ENCODE results near the gene VWF.
"Not testable (repeated sequence)": the region's sequence is repeated elsewhere in the genome, so short reads cannot be mapped to it uniquely, and the experiment has no call there.

DNA sequence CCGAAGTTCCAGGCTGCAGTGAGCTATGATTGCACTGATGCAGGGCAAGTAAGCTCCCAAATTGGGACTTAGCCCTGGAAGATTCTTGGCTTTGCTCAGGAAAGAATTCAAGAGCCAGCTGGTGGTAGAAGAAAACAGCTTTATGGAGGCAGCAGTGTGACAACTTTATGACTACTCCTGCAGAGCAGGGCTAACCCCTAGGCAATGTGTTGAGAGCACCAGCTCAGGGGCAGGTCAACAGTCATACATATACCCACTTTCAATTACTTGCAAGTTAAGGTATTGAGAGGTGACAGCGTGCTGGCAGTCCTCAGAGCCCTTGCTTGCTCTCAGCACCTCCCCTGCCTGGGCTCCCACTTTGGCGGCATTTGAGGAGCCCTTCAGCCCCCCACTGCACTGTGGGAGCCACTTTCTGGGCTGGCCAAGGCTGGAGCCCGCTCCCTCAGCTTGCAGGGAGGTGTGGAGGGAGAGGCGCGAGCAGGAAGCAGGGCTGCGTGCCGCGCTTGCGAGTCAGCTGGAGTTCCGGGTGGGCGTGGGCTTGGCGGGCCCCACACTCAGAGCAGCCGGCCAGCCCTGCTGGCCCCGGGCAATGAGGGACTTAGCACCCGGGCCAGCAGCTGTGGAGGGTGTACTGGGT is 17.4 kb upstream of the VWF start:
- not testable (repeated sequence) for TF ChIP-seq EZH2 (IDR thresholded peaks at IDR 0.05; ENCODE audit: low read length)
- TF ChIP-seq, protein P1, sequence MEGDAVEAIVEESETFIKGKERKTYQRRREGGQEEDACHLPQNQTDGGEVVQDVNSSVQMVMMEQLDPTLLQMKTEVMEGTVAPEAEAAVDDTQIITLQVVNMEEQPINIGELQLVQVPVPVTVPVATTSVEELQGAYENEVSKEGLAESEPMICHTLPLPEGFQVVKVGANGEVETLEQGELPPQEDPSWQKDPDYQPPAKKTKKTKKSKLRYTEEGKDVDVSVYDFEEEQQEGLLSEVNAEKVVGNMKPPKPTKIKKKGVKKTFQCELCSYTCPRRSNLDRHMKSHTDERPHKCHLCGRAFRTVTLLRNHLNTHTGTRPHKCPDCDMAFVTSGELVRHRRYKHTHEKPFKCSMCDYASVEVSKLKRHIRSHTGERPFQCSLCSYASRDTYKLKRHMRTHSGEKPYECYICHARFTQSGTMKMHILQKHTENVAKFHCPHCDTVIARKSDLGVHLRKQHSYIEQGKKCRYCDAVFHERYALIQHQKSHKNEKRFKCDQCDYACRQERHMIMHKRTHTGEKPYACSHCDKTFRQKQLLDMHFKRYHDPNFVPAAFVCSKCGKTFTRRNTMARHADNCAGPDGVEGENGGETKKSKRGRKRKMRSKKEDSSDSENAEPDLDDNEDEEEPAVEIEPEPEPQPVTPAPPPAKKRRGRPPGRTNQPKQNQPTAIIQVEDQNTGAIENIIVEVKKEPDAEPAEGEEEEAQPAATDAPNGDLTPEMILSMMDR (optimal IDR thresholded peaks at IDR 0.05 in 1 of 3, IDR thresholded peaks at IDR 0.05 in 1 of 3, conservative IDR thresholded peaks at IDR 0.05 in 1 of 3; ENCODE audit: extremely low read depth in 1 of 3, insufficient read depth in 2 of 3, low read length in 3 of 3) = not testable (repeated sequence)
